ENCODE data around the gene INTS11. TPM values are rescaled to one million over a fixed set of nuclear protein-coding genes. Genes with fewer than 3 reads are reported as not detected.

INTS11 gene
- total and polyA plus RNA-seq, 10 of the 15 experiments (the other 5 are each of a cell fraction or from before 2014, with no cell fraction given) = 2.5 to 117 (median 77.7) TPM

GRCh38 chr1:1346501-1346890 is 22.0 kb upstream of the INTS11 start:
- intact Hi-C loops (cut with micrococcal nuclease; ENCODE audit: unreplicated experiment) = no loop called here
- DNase-seq (ENCODE audit: low read depth, low spot score) (no peak), FAIRE-seq (no peak), ATAC-seq (no peak)
- SMC1A ChIA-PET (ENCODE audit: uncharacterized antibody, unreplicated experiment) = no interaction called here
- in situ Hi-C loops (cut with MboI) = no loop called here
- POLR2A ChIA-PET = no interaction called here
- H3K4me1 ChIP-seq (ENCODE audit: control insufficient read depth, insufficient read depth, low read length) = peaks cover 6% of the 10 kb centered on the region; the same call in 1 of the 2 replicates
- H2AFZ ChIP-seq (ENCODE audit: control insufficient read depth, low read depth, low read length) = no peak overlapping the region
- 96% methylated on average over 9 of the region's 10 CpGs for WGBS (ENCODE audit: insufficient coverage, insufficient replicate concordance, low lambda C conversion rate, missing lambda C conversion rate)
- no TSS peak for BruUV-seq (replicated peaks)
- no peaks in the 10 kb centered on the region for H3K36me3 ChIP-seq (ENCODE audit: control insufficient read depth in 2 of 2, insufficient read depth in 2 of 2, low read length in 1 of 2)
- H3K79me2 ChIP-seq (ENCODE audit: control insufficient read depth, insufficient read depth, low read length) = peaks cover 2% of the 10 kb centered on the region
- H3K4me3 ChIP-seq = no peak overlapping the region
- no peaks in the 10 kb centered on the region for H3K9me3 ChIP-seq (replicated peaks; ENCODE audit: control insufficient read depth, insufficient read depth, low read length)
- no peak overlapping the region for H3K27ac ChIP-seq (ENCODE audit: control insufficient read depth, insufficient read depth)
- TF ChIP-seq IRF4 (IDR thresholded peaks at IDR 0.05; ENCODE audit: low read depth, low read length) (no peak), WRNIP1 (IDR thresholded peaks at IDR 0.05; ENCODE audit: borderline replicate concordance, low read depth, low read length) (no peak), GATAD2B (conservative IDR thresholded peaks at IDR 0.05; ENCODE audit: low read depth) (no peak), HSF1 (IDR thresholded peaks at IDR 0.05; ENCODE audit: low read depth, low read length) (no peak), RBBP5 (conservative IDR thresholded peaks at IDR 0.05) (no peak), EED (IDR thresholded peaks at IDR 0.05; ENCODE audit: low read depth) (no peak), CEBPB (IDR thresholded peaks at IDR 0.05; ENCODE audit: borderline replicate concordance in 1 of 2, low read depth in 2 of 2, low read length in 2 of 2) (no peak), BACH1 (IDR thresholded peaks at IDR 0.05; ENCODE audit: borderline replicate concordance) (no peak), FOXM1 (IDR thresholded peaks at IDR 0.05; ENCODE audit: low read depth, low read length) (no peak), IKZF2 (IDR thresholded peaks at IDR 0.05) (no peak), STAT1 (conservative IDR thresholded peaks at IDR 0.05) (no peak)
- RAD21 ChIA-PET (ENCODE audit: unreplicated experiment) = interaction anchor here (0.9 kb wide), 1 partner anchor 9 kb away, joined by 3 read pairs; no protein-coding TSS in a partner anchor
- no peak overlapping the region; the same call in 1 of the 2 replicates for H3K4me2 ChIP-seq (ENCODE audit: control insufficient read depth, insufficient read depth)
- H4K20me1 ChIP-seq (ENCODE audit: control insufficient read depth, insufficient read depth) = no peaks in the 10 kb centered on the region
- CTCF ChIA-PET = interaction anchor here (0.7 kb wide), 1 partner anchor 28 kb away, joined by 4 read pairs; the partner anchor contains the start of gene AURKAIP1
- no peaks in the 10 kb centered on the region for H3K27me3 ChIP-seq (replicated peaks in 1 of 2; ENCODE audit: control insufficient read depth in 2 of 2, insufficient read depth in 2 of 2, low read length in 1 of 2)
- no peak overlapping the region for H3K9ac ChIP-seq (ENCODE audit: control insufficient read depth, insufficient read depth, low read length)
